Measurements from ENCODE around the gene POLK. TPM values are rescaled to one million over a fixed set of nuclear protein-coding genes. Genes with fewer than 3 reads are reported as not detected.

POLK gene
- total and polyA plus RNA-seq, 2 of the 8 experiments (the other 6 are each of a cell fraction or from before 2014, with no cell fraction given) = 2.0 to 9.0 TPM

- H4K8ac ChIP-seq (ENCODE audit: extremely low read depth, insufficient read depth, low read length) = no peak overlapping the region
- ChIA-PET CTCF (ENCODE audit: partially characterized antibody) (interaction anchor here (1.6 kb wide), 1 partner anchor 51 kb away, joined by 8 read pairs; no protein-coding TSS in a partner anchor), POLR2A (ENCODE audit: partially characterized antibody) (no interaction called here)
- no peaks in the 10 kb centered on the region for H3K79me2 ChIP-seq (ENCODE audit: control insufficient read depth in 1 of 2, insufficient read depth in 2 of 2, low read length in 2 of 2)
- H3K9me3 ChIP-seq (ENCODE audit: insufficient read depth in 2 of 2, low read depth in 1 of 2, low read length in 1 of 2) = no peaks in the 10 kb centered on the region
- H2BK120ac ChIP-seq (replicated peaks; ENCODE audit: low read depth, low read length) = no peak overlapping the region
- no peak overlapping the region for H3K23ac ChIP-seq (ENCODE audit: insufficient read length)
- FAIRE-seq (no peak), DNase-seq (ENCODE audit: low read depth in 1 of 2, low spot score in 2 of 2) (no peak)
- H3K4me3 ChIP-seq (ENCODE audit: extremely low read depth in 1 of 4, insufficient read depth in 2 of 4, low read depth in 3 of 4, low read length in 4 of 4) = no peak overlapping the region
- no peak overlapping the region for H2BK12ac ChIP-seq (ENCODE audit: low read depth, low read length)
- H2BK5ac ChIP-seq (ENCODE audit: low read depth, low read length) = no peak overlapping the region
- H3K36me3 ChIP-seq (ENCODE audit: control insufficient read depth in 2 of 4, insufficient read depth in 4 of 4, low read length in 3 of 4) = no peaks in the 10 kb centered on the region
- H3K79me1 ChIP-seq (ENCODE audit: low read depth, low read length) = no peaks in the 10 kb centered on the region
- no peak overlapping the region for H3K27ac ChIP-seq (ENCODE audit: low read depth, low read length)
- H3K4me2 ChIP-seq (ENCODE audit: insufficient read depth in 1 of 2, low read depth in 2 of 2, low read length in 2 of 2) = no peak overlapping the region; a peak in 1 of 4 replicates
- WGBS, 2 experiments (ENCODE audit: extremely low coverage in 1 of 2, insufficient coverage in 1 of 2, insufficient read length in 1 of 2, insufficient replicate concordance in 2 of 2, low coverage in 1 of 2, low lambda C conversion rate in 2 of 2, missing lambda C conversion rate in 1 of 2) = 87% methylated on average over 3 of the region's 3 CpGs; no CpG with 5 or more reads in 1 of the 2 experiments
- no peak overlapping the region for H4K91ac ChIP-seq (replicated peaks; ENCODE audit: insufficient read length, low read length)
- H2AFZ ChIP-seq (ENCODE audit: low read length) = no peak overlapping the region
- no peak overlapping the region for H3K56ac ChIP-seq (replicated peaks; ENCODE audit: insufficient read length, low read depth, low read length)
- H2AK5ac ChIP-seq (ENCODE audit: low read depth, low read length) = no peak overlapping the region
- H3K4me1 ChIP-seq (replicated peaks in 1 of 4; ENCODE audit: control insufficient read depth in 3 of 4, insufficient read depth in 4 of 4, low read length in 3 of 4) = no peaks in the 10 kb centered on the region; a peak in 1 of 7 replicates
- peaks cover 11% of the 10 kb centered on the region for H3K23me2 ChIP-seq (ENCODE audit: low read depth, low read length)
- no peak overlapping the region for H3K14ac ChIP-seq (ENCODE audit: insufficient read length)
- H4K20me1 ChIP-seq (replicated peaks in 1 of 2; ENCODE audit: control insufficient read depth in 1 of 2, insufficient read depth in 2 of 2, low read length in 2 of 2) = no peaks in the 10 kb centered on the region
- H2BK15ac ChIP-seq (ENCODE audit: low read length) = no peak overlapping the region; the same call in 1 of the 2 replicates
- H4K5ac ChIP-seq (ENCODE audit: insufficient read length, low read depth, low read length) = no peak overlapping the region
- H3K27me3 ChIP-seq (replicated peaks in 1 of 4; ENCODE audit: control insufficient read depth in 3 of 4, extremely low read depth in 1 of 4, insufficient read depth in 3 of 4, low read length in 3 of 4) = no peaks in the 10 kb centered on the region; a peak in 2 of 7 replicates
- no peak overlapping the region for H2BK20ac ChIP-seq (ENCODE audit: low read length)
- H3K4ac ChIP-seq (replicated peaks; ENCODE audit: insufficient read length, low read depth, low read length) = no peak overlapping the region
- H3K9ac ChIP-seq (replicated peaks in 1 of 4; ENCODE audit: extremely low read depth in 1 of 4, low read depth in 3 of 4, low read length in 3 of 4) = no peak overlapping the region
- H3K18ac ChIP-seq (ENCODE audit: extremely low read depth, low read length) = no peak overlapping the region
- no peak for TF ChIP-seq SP1 (IDR thresholded peaks at IDR 0.05; ENCODE audit: low read depth, low read length)
- TF ChIP-seq TAF7 (optimal IDR thresholded peaks at IDR 0.05; ENCODE audit: borderline replicate concordance, low read depth, low read length) = no peak
- no peak for TF ChIP-seq BRCA1 (IDR thresholded peaks at IDR 0.05; ENCODE audit: low read depth, low read length)
- TF ChIP-seq HDAC6 (IDR thresholded peaks at IDR 0.05; ENCODE audit: low read depth, low read length) = no peak
- TF ChIP-seq ZNF274 (IDR thresholded peaks at IDR 0.05; ENCODE audit: borderline replicate concordance, extremely low read depth, low read length) = no peak
- no peak for TF ChIP-seq NRF1 (IDR thresholded peaks at IDR 0.05; ENCODE audit: low read depth, low read length)
Measured at GRCh38 chr5:75612901-75613300, 101.2 kb downstream of the POLK start.
